Glutamatergic neuron (in vitro differentiated cells): Measurements from ENCODE around the gene RFXANK. TPM values are rescaled to one million over a fixed set of nuclear protein-coding genes. Genes with fewer than 3 reads are reported as not detected.

Experiments
- DNase-seq: peaks from one replicate; pipeline ENCODE4 v3.0.0; 2022
- H3K27ac Mint-ChIP-seq: one replicate; pipeline ENCODE4 v1.8.0; 2020; ENCODE audit warnings: mild to moderate bottlenecking, mixed read lengths, inconsistent platforms; ENCODE audit not compliant: unreplicated experiment
- H3K27me3 Mint-ChIP-seq: one replicate; pipeline ENCODE4 v1.8.0; 2020; ENCODE audit warnings: mild to moderate bottlenecking, moderate library complexity, mixed read lengths, inconsistent platforms; ENCODE audit not compliant: unreplicated experiment
- H3K36me3 Mint-ChIP-seq: one replicate; pipeline ENCODE4 v1.8.0; 2020; ENCODE audit warnings: mild to moderate bottlenecking, mixed read lengths, inconsistent platforms; ENCODE audit not compliant: unreplicated experiment
- H3K4me1 Mint-ChIP-seq: one replicate; pipeline ENCODE4 v1.8.0; 2020; ENCODE audit warnings: mild to moderate bottlenecking, low read depth, mixed read lengths, inconsistent platforms; ENCODE audit not compliant: unreplicated experiment
- H3K4me3 Mint-ChIP-seq: one replicate; pipeline ENCODE4 v1.8.0; 2020; ENCODE audit warnings: mild to moderate bottlenecking, mixed read lengths, inconsistent platforms; ENCODE audit not compliant: unreplicated experiment
- H3K9me3 Mint-ChIP-seq: one replicate; pipeline ENCODE4 v1.8.0; 2020; ENCODE audit warnings: mild to moderate bottlenecking, moderate library complexity, mixed read lengths, inconsistent platforms; ENCODE audit not compliant: unreplicated experiment
- total RNA-seq: library from RNA; stranded (reverse); fragmentation: NEBNext Ultra II Directional; extraction: Animal tissue kit (Norgen Biotek cat#: 25700); gene quantifications from one replicate; pipeline ENCODE4 v1.2.1, GENCODE V29; 2021; ENCODE audit not compliant: unreplicated experiment
- TF ChIP-seq, protein P1 (sequence below): fragments of 200-600 bp; sonication (generic); IDR thresholded peaks from one replicate; pipeline ENCODE4 v1.5.0; 2021; ENCODE audit not compliant: partially characterized antibody, unreplicated experiment

The RFXANK gene
- total RNA-seq, 1 donor from 2014 or later: 73.5 TPM

DNA sequence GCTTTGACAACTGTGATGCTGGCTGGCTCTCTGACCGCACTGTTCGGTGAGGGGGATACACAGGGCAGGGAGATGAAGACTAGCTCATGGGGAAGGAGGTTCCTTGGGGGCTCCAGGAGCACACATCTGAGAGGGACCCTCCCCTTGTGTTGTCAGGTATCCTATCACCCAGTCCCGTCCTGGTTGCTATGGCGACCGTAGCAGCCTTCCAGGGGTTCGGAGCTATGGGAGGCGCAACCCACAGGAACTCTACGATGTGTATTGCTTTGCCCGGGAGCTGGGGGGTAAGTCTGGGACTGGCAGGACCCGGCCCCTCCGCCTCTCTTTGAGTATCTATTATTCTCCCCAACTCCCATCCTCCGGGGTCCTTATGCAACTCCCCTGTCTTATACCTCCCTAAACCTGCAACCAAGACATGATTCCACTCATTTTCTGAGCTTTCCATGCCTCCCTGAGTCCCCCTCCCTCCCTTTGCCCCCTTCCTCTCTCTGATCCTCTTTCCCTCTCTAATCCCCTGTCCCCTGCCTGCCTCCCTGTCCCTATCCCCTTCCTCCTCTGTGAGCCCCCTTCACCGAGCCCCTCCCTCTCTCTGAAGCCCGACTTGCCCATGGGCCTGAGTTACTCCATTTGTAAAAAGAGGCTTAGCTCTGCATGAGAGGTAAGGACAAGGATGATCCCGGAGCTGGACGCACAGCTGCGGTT lies 32.2 kb downstream of the RFXANK start:
- Mint-ChIP-seq H3K27ac (no peak overlapping the region), H3K4me1 (no peaks in the 10 kb centered on the region), H3K4me3 (no peak overlapping the region), H3K9me3 (peaks cover 6% of the 10 kb centered on the region), H3K36me3 (peaks cover 4% of the 10 kb centered on the region), H3K27me3 (peaks cover 10% of the 10 kb centered on the region)
- TF ChIP-seq, protein P1, sequence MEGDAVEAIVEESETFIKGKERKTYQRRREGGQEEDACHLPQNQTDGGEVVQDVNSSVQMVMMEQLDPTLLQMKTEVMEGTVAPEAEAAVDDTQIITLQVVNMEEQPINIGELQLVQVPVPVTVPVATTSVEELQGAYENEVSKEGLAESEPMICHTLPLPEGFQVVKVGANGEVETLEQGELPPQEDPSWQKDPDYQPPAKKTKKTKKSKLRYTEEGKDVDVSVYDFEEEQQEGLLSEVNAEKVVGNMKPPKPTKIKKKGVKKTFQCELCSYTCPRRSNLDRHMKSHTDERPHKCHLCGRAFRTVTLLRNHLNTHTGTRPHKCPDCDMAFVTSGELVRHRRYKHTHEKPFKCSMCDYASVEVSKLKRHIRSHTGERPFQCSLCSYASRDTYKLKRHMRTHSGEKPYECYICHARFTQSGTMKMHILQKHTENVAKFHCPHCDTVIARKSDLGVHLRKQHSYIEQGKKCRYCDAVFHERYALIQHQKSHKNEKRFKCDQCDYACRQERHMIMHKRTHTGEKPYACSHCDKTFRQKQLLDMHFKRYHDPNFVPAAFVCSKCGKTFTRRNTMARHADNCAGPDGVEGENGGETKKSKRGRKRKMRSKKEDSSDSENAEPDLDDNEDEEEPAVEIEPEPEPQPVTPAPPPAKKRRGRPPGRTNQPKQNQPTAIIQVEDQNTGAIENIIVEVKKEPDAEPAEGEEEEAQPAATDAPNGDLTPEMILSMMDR: no peak
- DNase-seq: no peak

DNA sequence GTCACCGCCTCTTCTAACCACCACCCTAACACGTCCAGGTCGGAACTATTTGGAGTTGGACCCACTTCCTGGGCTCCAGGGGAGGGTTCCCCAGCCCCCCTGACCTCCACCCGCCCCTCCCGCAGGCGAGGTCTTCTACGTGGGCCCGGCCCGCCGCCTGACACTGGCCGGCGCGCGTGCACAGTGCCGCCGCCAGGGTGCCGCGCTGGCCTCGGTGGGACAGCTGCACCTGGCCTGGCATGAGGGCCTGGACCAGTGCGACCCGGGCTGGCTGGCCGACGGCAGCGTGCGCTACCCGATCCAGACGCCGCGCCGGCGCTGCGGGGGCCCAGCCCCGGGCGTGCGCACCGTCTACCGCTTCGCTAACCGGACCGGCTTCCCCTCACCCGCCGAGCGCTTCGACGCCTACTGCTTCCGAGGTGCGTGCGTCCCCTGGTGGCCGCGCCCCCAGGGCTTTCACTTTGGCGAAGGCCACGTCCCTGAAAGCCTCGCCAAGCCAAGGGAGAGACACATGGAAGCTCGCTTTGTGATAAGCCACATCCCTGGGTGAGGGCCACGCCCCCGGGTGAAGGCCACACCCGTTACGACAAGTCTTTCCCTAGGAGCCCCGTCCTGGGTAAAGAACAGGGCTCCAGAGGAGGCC lies 32.9 kb downstream of the RFXANK start:
- Mint-ChIP-seq H3K36me3 (peaks cover 4% of the 10 kb centered on the region), H3K27me3 (peaks cover 10% of the 10 kb centered on the region), H3K4me3 (no peak overlapping the region), H3K4me1 (no peaks in the 10 kb centered on the region), H3K27ac (no peak overlapping the region), H3K9me3 (peaks cover 6% of the 10 kb centered on the region)
- peak; percentile 60 for DNase-seq
- TF ChIP-seq, protein P1: peak; percentile 48

DNA sequence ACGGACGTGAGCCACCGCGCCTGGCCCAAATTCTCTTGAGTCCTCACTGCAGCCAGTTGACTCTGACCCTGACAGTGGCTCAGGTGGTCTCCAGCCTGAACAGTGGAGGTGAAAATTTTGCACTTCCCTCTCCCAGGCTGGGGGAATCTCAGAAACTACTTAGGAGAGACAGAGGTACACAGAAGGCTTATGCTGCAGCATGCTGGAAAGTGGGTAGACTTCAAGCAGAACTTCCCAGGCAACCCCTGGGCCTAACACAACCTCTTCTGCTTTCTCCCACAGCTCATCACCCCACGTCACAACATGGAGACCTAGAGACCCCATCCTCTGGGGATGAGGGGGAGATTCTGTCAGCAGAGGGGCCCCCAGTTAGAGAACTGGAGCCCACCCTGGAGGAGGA lies 34.1 kb downstream of the RFXANK start:
- Mint-ChIP-seq H3K27me3 (peaks cover 13% of the 10 kb centered on the region), H3K4me1 (no peaks in the 10 kb centered on the region), H3K27ac (no peak overlapping the region), H3K9me3 (peaks cover 10% of the 10 kb centered on the region), H3K36me3 (peaks cover 4% of the 10 kb centered on the region), H3K4me3 (no peak overlapping the region)
- TF ChIP-seq, protein P1: no peak
- DNase-seq: no peak

DNA sequence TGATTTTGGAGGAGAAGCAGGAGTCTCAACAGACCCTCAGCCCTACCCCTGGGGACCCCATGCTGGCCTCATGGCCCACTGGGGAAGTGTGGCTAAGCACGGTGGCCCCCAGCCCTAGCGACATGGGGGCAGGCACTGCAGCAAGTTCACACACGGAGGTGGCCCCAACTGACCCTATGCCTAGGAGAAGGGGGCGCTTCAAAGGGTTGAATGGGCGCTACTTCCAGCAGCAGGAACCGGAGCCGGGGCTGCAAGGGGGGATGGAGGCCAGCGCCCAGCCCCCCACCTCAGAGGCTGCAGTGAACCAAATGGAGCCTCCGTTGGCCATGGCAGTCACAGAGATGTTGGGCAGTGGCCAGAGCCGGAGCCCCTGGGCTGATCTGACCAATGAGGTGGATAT lies 34.6 kb downstream of the RFXANK start:
- Mint-ChIP-seq H3K27ac (no peak overlapping the region), H3K27me3 (peaks cover 13% of the 10 kb centered on the region), H3K4me1 (no peaks in the 10 kb centered on the region), H3K36me3 (peaks cover 4% of the 10 kb centered on the region), H3K9me3 (peaks cover 10% of the 10 kb centered on the region), H3K4me3 (no peak overlapping the region)
- no peak for DNase-seq
- TF ChIP-seq, protein P1: no peak

DNA sequence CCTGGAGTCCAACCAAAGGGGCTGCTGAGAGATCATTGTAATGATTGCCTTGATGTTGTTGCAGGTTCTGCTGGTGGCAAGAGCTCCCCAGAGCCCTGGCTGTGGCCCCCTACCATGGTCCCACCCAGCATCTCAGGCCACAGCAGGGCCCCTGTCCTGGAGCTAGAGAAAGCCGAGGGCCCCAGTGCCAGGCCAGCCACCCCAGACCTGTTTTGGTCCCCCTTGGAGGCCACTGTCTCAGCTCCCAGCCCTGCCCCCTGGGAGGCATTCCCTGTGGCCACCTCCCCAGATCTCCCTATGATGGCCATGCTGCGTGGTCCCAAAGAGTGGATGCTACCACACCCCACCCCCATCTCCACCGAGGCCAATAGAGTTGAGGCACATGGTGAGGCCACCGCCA lies 35.2 kb downstream of the RFXANK start:
- Mint-ChIP-seq H3K36me3 (peaks cover 4% of the 10 kb centered on the region), H3K9me3 (peaks cover 10% of the 10 kb centered on the region)

More for the DNA sequence above, 35.2 kb downstream of the RFXANK start:
- Mint-ChIP-seq H3K27ac (no peak overlapping the region), H3K4me3 (no peak overlapping the region), H3K4me1 (peaks cover 4% of the 10 kb centered on the region), H3K27me3 (peaks cover 15% of the 10 kb centered on the region)
- TF ChIP-seq, protein P1: no peak
- DNase-seq: no peak
